Right cardiac atrium (tissue), 5 donors: Measurements from ENCODE around the gene EXOC6. TPM values are rescaled to one million over a fixed set of nuclear protein-coding genes. Genes with fewer than 3 reads are reported as not detected.
"Not testable (repeated sequence)": the region's sequence is repeated elsewhere in the genome, so short reads cannot be mapped to it uniquely, and the experiment has no call there.

Experiments
- ATAC-seq, 2 donors: fragments of 200-7000 bp; cut with Tn5 transposase; one replicate each; pipeline versions ENCODE4 v1.8.0 to v1.9.1; 2020; ENCODE audit warnings: moderate library complexity in 2 of 2, mild to moderate bottlenecking in 1 of 2
- DNase-seq, 3 donors: peaks; one replicate each; pipeline ENCODE4 v3.0.0-alpha.2; 2020
- H3K27ac ChIP-seq: one replicate; pipeline ENCODE4 v1.5.1; 2013; ENCODE audit warnings: mild to moderate bottlenecking, low read length, control low read depth, moderate library complexity
- H3K27me3 ChIP-seq: one replicate; pipeline ENCODE4 v1.6.1; 2013; ENCODE audit not compliant: control insufficient read depth, insufficient read depth
- H3K4me1 ChIP-seq: one replicate; pipeline ENCODE4 v1.6.1; 2013; ENCODE audit warnings: low read length; ENCODE audit not compliant: control insufficient read depth, insufficient read depth
- H3K4me3 ChIP-seq: one replicate; pipeline ENCODE4 v1.5.1; 2013; ENCODE audit warnings: low read length, control low read depth
- H3K9me3 ChIP-seq: one replicate; pipeline ENCODE4 v1.6.1; 2013; ENCODE audit warnings: low read length; ENCODE audit not compliant: control insufficient read depth
- WGBS: extraction: QIAGEN DNeasy Blood & Tissue Kit; methylation state at CpG from one replicate; pipeline ENCODE4 v1.1.7; 2013; 5-methylcytosine and 5-hydroxymethylcytosine counted together
- intact Hi-C, 4 donors: fragments of 100-400 bp; cut with DNase I; formaldehyde crosslinking; loops; one replicate each; pipeline versions ENCODE4 v1.11.0 to v1.14.0; 2022 to 2023
- polyA plus RNA-seq: library from polyadenylated mRNA; stranded (reverse); fragments of 200-250 nt; gene quantifications from one replicate; pipeline ENCODE4 v1.2.3, GENCODE V29; 2013
- total RNA-seq, 4 donors: library from RNA; stranded (reverse); fragmentation: NEBNext Ultra II Directional; extraction: Animal tissue kit (Norgen Biotek cat#: 25700); gene quantifications; one replicate each; pipeline ENCODE4 v1.2.1, GENCODE V29; 2021
- donor health status: healthy with polysubstance abuse.
- donor health status: DM: no; HTN: yes; CAD: no.
- donor health status: DM: no; HTN: no; CAD: no.
- donor health status: DM: no; HTN: yes; CAD: no; lungs with severe emphysema.
- donor health status: DM: yes; HTN: yes; CAD: no.

The EXOC6 gene
- total and polyA plus RNA-seq, 5 donors = 5.7 to 9.5 (median 8.8) TPM

GRCh38 chr10:93085272-93085859 lies 237.0 kb downstream of the EXOC6 start:
- ATAC-seq (no peak), DNase-seq (no peak)
- intact Hi-C loops = loop anchor here in 2 of 4 donors (10.0 kb wide), 2 partner anchors 199 to 259 kb away; no protein-coding TSS in a partner anchor
- Histone ChIP-seq H3K9me3 (no peaks in the 10 kb centered on the region), H3K27me3 (no peaks in the 10 kb centered on the region), H3K4me1 (no peaks in the 10 kb centered on the region), H3K4me3 (no peak overlapping the region), H3K27ac (no peak overlapping the region)
- WGBS = 69% methylated on average over 4 of the region's 4 CpGs

GRCh38 chr10:93086289-93086688 lies 238.0 kb downstream of the EXOC6 start:
- no peak for DNase-seq
- Histone ChIP-seq H3K27ac (no peak overlapping the region), H3K4me1 (no peaks in the 10 kb centered on the region), H3K27me3 (no peaks in the 10 kb centered on the region), H3K9me3 (no peaks in the 10 kb centered on the region), H3K4me3 (no peak overlapping the region)
- WGBS = 94% methylated on average over 6 of the region's 6 CpGs
- intact Hi-C loops = loop anchor here in 2 of 4 donors (10.0 kb wide), 2 partner anchors 199 to 259 kb away; no protein-coding TSS in a partner anchor
- ATAC-seq = no peak

- ATAC-seq = no peak
- intact Hi-C loops = loop anchor here in 2 of 4 donors (10.0 kb wide), 2 partner anchors 197 to 257 kb away; no protein-coding TSS in a partner anchor
- no peak for DNase-seq
- H3K9me3 ChIP-seq = no peaks in the 10 kb centered on the region
- H3K27me3 ChIP-seq = no peaks in the 10 kb centered on the region
- no peak overlapping the region for H3K27ac ChIP-seq
- no peak overlapping the region for H3K4me3 ChIP-seq
- WGBS = 63% methylated on average over 3 of the region's 3 CpGs
- no peaks in the 10 kb centered on the region for H3K4me1 ChIP-seq
Observed at GRCh38 chr10:93087846-93088245, 239.5 kb downstream of the EXOC6 start.

GRCh38 chr10:93088466-93088865 lies 240.1 kb downstream of the EXOC6 start:
- Histone ChIP-seq H3K4me3 (no peak overlapping the region), H3K9me3 (no peaks in the 10 kb centered on the region), H3K4me1 (no peaks in the 10 kb centered on the region), H3K27me3 (no peaks in the 10 kb centered on the region), H3K27ac (no peak overlapping the region)
- WGBS = 62% methylated on average over 4 of the region's 4 CpGs
- intact Hi-C loops = loop anchor here in 2 of 4 donors (10.0 kb wide), 2 partner anchors 196 to 256 kb away; no protein-coding TSS in a partner anchor
- ATAC-seq = no peak
- no peak for DNase-seq

GRCh38 chr10:93090619-93091018 lies 242.3 kb downstream of the EXOC6 start:
- ATAC-seq (no peak), DNase-seq (no peak)
- Histone ChIP-seq H3K9me3 (no peaks in the 10 kb centered on the region), H3K4me1 (no peaks in the 10 kb centered on the region), H3K27me3 (no peaks in the 10 kb centered on the region), H3K27ac (no peak overlapping the region), H3K4me3 (no peak overlapping the region)
- WGBS = 78% methylated on average over 2 of the region's 2 CpGs
- intact Hi-C loops = no loop called here

- no peak for DNase-seq
- Histone ChIP-seq H3K27me3 (no peaks in the 10 kb centered on the region), H3K27ac (no peak overlapping the region), H3K9me3 (no peaks in the 10 kb centered on the region), H3K4me3 (no peak overlapping the region), H3K4me1 (no peaks in the 10 kb centered on the region)
- intact Hi-C loops = no loop called here
- ATAC-seq = no peak
- 97% methylated on average over 3 of the region's 3 CpGs for WGBS
Observed at GRCh38 chr10:93091960-93092359, 243.6 kb downstream of the EXOC6 start.

- Histone ChIP-seq H3K9me3 (no peaks in the 10 kb centered on the region), H3K27ac (no peak overlapping the region), H3K4me1 (no peaks in the 10 kb centered on the region), H3K27me3 (no peaks in the 10 kb centered on the region), H3K4me3 (no peak overlapping the region)
- DNase-seq (no peak), ATAC-seq (no peak)
- intact Hi-C loops = no loop called here
- WGBS = 47% methylated on average over 1 of the region's 1 CpG
Observed at GRCh38 chr10:93095225-93095624, 246.9 kb downstream of the EXOC6 start.

DNA sequence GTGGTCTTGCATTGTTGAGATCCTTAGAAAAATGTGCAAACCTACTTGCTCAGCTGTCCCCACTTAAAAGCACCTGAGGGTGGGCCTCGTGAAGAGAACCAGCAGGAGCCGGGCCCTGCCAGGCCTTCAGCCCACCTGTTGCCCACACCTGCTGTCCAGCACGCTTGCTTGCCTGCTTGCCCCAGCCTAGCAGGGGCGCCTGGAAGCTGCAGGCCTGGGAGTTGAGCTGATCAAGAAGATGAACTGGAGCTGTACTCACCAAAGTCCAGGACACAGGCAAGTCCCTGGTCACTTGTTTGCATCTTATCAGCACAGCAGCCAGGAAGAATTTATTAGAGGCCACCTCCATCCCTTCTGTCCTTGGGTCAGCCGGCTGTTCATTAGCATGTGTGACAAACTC lies 248.6 kb downstream of the EXOC6 start:
- no peak for DNase-seq
- 82% methylated on average over 5 of the region's 5 CpGs for WGBS
- H3K9me3 ChIP-seq = no peaks in the 10 kb centered on the region

GRCh38 chr10:93097386-93097785 lies 249.1 kb downstream of the EXOC6 start:
- Histone ChIP-seq H3K9me3 (no peaks in the 10 kb centered on the region), H3K4me1 (no peaks in the 10 kb centered on the region), H3K4me3 (no peak overlapping the region), H3K27me3 (no peaks in the 10 kb centered on the region), H3K27ac (no peak overlapping the region)
- DNase-seq (no peak), ATAC-seq (no peak)
- WGBS = 51% methylated on average over 9 of the region's 9 CpGs
- intact Hi-C loops = no loop called here

More for the DNA sequence above, 248.6 kb downstream of the EXOC6 start:
- no peak overlapping the region for H3K27ac ChIP-seq
- H3K4me3 ChIP-seq = no peak overlapping the region
- H3K27me3 ChIP-seq = no peaks in the 10 kb centered on the region
- no peaks in the 10 kb centered on the region for H3K4me1 ChIP-seq
- intact Hi-C loops = no loop called here
- ATAC-seq = no peak

- Histone ChIP-seq H3K4me1 (no peaks in the 10 kb centered on the region), H3K4me3 (no peak overlapping the region), H3K9me3 (no peaks in the 10 kb centered on the region), H3K27me3 (no peaks in the 10 kb centered on the region), H3K27ac (no peak overlapping the region)
- no peak for DNase-seq
- WGBS = 88% methylated on average over 3 of the region's 3 CpGs
- intact Hi-C loops = no loop called here
- ATAC-seq = no peak
Observed at GRCh38 chr10:93098816-93099215, 250.5 kb downstream of the EXOC6 start.

DNA sequence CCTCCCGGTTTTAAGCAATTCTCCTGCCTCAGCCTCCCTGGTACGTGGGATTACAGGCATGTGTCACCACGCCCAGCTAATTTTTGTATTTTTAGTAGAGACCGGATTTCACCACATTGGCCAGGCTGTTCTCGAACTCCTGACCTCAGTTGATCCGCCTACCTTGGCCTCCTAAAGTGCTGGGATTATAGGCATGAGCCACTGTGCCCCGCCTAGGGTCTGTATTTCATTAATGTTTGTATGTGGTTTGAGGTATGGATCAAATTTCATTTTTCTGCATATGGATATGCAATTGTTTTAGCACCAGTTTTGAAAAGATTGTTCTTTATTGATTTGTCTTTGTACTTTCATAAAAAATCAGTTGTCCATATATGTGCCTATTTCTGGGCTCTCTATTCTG lies 251.3 kb downstream of the EXOC6 start:
- intact Hi-C loops = no loop called here
- WGBS = 93% methylated on average over 7 of the region's 7 CpGs
- Histone ChIP-seq H3K9me3 (no peaks in the 10 kb centered on the region), H3K4me3 (no peak overlapping the region), H3K27ac (no peak overlapping the region), H3K27me3 (no peaks in the 10 kb centered on the region), H3K4me1 (no peaks in the 10 kb centered on the region)
- no peak for ATAC-seq
- DNase-seq = no peak

GRCh38 chr10:93101148-93101547 lies 252.8 kb downstream of the EXOC6 start:
- H3K4me3 ChIP-seq, H3K27ac ChIP-seq, intact Hi-C loops, H3K4me1 ChIP-seq, H3K9me3 ChIP-seq, H3K27me3 ChIP-seq, ATAC-seq, DNase-seq: not testable (repeated sequence)
- 94% methylated on average over 3 of the region's 3 CpGs for WGBS
